ENCODE data around the gene LDB3.

The LDB3 gene

GRCh38 chr10:86685416-86685815, 17.1 kb downstream of the LDB3 start:
- DNase-seq (ENCODE audit: low read depth) = no peak
- H3K4me3 ChIP-seq (ENCODE audit: low read depth, low read length) = no peak overlapping the region
- TF ChIP-seq CTCF (IDR thresholded peaks at IDR 0.05; ENCODE audit: insufficient read depth, low read depth, low read length, missing control alignments) = no peak

DNA sequence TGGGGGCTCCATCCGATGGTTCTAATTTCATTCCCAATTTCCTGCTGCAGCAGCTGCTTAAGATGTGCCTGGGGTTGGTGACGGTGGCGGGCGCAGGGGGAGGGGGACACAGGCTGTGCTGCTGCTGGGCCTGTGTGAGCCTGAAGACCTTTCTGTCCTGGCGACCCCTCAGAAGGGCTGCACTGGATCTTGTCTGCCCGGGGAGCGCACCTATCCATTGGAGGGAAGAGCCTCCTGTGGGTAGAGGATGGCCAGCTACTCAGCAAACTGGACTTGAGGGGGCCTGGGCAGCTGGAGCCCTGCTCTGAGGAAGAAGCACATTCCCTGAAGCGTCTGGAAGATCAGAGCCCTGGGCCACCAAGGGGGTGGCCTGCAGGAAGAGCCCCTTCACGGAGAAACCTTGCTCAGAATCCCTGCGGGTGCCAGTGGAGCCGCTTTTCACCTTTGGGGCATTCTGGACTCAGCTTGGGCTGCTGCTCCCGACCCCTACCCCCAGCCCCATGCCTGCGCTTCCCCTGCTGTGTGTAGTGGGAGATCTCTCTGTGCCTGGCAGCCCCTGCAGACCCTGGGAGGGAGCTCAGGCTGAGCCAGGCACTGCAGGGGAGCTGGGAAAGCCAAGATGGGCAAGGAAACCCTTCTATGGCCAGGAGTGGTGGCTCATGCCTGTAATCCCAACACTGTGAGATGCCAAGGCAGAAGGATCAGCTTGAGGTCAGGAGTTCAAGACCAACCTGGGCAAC, 17.8 kb downstream of the LDB3 start:
- TF ChIP-seq CTCF (IDR thresholded peaks at IDR 0.05; ENCODE audit: insufficient read depth, low read depth, low read length, missing control alignments) = no peak

GRCh38 chr10:86686972-86687371, 18.7 kb downstream of the LDB3 start:
- no peak overlapping the region for H3K4me3 ChIP-seq (ENCODE audit: low read depth, low read length)
- no peak for TF ChIP-seq CTCF (IDR thresholded peaks at IDR 0.05; ENCODE audit: insufficient read depth, low read depth, low read length, missing control alignments)
- no peak for DNase-seq (ENCODE audit: low read depth)

More for the DNA sequence above, 17.8 kb downstream of the LDB3 start:
- H3K4me3 ChIP-seq (ENCODE audit: low read depth, low read length) = no peak overlapping the region
- no peak for DNase-seq (ENCODE audit: low read depth)

DNA sequence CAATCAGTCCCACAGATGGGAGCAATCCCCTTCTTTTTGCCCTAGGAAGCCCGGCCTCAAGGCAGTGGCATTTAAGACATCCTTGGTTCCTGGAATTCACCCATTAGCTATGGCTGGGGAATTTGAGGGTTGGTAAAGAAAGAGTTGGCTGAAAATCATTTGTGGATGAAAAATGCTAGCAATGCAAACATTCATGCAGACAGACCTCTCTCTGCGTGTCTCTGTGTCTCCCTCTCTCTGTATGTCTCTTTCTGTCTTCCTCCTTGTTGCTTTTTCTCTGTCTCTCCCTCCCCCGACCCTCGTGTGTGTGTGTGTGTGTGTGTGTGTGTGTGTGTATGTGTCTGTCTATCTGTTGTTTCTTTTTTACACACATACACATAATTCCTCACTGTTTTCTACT, 19.4 kb downstream of the LDB3 start:
- no peak overlapping the region for H3K4me3 ChIP-seq (ENCODE audit: low read depth, low read length)
- no peak for DNase-seq (ENCODE audit: low read depth)
- no peak for TF ChIP-seq CTCF (IDR thresholded peaks at IDR 0.05; ENCODE audit: insufficient read depth, low read depth, low read length, missing control alignments)

DNA sequence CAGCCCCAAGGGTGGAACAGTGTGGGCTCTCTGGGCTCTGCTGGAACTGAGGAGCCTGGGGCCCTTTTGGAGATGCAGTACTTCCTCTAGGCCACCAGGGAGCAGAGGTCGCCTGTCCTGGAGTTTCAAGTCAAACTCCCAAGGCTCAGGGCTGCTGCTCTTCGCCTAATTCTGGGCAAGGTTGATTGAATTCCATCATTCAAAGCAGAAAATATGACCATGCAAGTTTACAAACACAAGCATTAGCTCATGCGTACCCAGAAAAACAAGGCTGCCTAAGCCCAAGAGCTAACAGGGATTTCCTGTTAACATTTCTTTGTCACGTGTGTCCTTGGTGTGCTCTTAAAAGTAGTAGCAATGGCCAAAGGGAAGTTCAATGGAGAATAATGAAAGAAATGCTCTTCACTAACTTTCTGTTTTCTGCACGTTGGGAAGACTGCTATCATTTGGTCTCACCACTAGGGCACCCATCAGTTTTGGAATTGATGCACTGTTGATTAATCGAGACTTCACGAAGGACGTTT, 20.1 kb downstream of the LDB3 start:
- TF ChIP-seq CTCF (IDR thresholded peaks at IDR 0.05; ENCODE audit: insufficient read depth, low read depth, low read length, missing control alignments) = peak; percentile 79
- no peak overlapping the region for H3K4me3 ChIP-seq (ENCODE audit: low read depth, low read length)
- DNase-seq (ENCODE audit: low read depth) = peak; percentile 78

DNA sequence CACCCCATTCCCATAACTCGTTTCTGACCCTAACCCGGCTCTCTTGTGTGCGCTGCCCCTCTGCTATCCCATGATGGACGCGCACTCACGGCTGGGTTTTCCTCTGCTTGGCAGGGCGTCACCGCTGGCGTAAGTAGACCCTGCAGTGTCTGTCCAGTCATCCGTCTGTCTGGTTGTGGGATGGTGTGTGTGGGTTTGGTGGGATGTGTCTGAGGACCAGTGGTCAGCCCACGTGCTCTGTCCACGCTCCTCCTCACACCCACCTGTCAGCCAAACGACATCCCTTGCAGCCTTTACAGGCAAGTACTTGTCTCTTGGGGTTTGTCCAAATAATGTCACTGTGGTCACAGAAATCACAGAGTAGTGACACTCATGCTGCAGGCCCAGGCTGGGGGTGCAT, 20.8 kb downstream of the LDB3 start:
- H3K4me3 ChIP-seq (ENCODE audit: low read depth, low read length) = no peak overlapping the region
- no peak for DNase-seq (ENCODE audit: low read depth)
- no peak for TF ChIP-seq CTCF (IDR thresholded peaks at IDR 0.05; ENCODE audit: insufficient read depth, low read depth, low read length, missing control alignments)

- no peak overlapping the region for H3K4me3 ChIP-seq (ENCODE audit: low read depth, low read length)
- TF ChIP-seq CTCF (IDR thresholded peaks at IDR 0.05; ENCODE audit: insufficient read depth, low read depth, low read length, missing control alignments) = no peak
- no peak for DNase-seq (ENCODE audit: low read depth)
Measured at GRCh38 chr10:86690231-86690630, 21.9 kb downstream of the LDB3 start.

All from GM12865 (cell line).